IMR-90 (cell line): Measurements from ENCODE around the gene SUGP2. TPM values are rescaled to one million over a fixed set of nuclear protein-coding genes. Genes with fewer than 3 reads are reported as not detected.

Source experiments
- ATAC-seq: fragments of 200-7000 bp; cut with Tn5 transposase; 2 replicates; pipeline ENCODE4 v1.9.1; 2020; ENCODE audit warnings: low read depth, mild to moderate bottlenecking, moderate library complexity
- BruUV-seq: library from RNA; stranded (reverse); fragments of 400-500 nt; replicated peaks from 2 replicates; lab custom pipeline; 2021; lab: Mats Ljungman, UMichigan
- CTCF ChIA-PET: fragments of 300-600 bp; formaldehyde crosslinking; extraction: SDS; loops from one replicate; lab custom pipeline; 2021; ENCODE audit warnings: antibody characterized with exemption; lab: Yijun Ruan, JAX
- POLR2A ChIA-PET: fragments of 300-600 bp; sonication (Branson Sonifier 250); formaldehyde crosslinking; loops from one replicate; lab custom pipeline; 2022; ENCODE audit warnings: antibody characterized with exemption; ENCODE audit not compliant: unreplicated experiment; lab: Charles Lee
- DNase-seq: peaks from one replicate; pipeline ENCODE4 v3.0.0; 2013
- H2AFZ ChIP-seq: replicated peaks from 2 replicates; pipeline ENCODE3; 2013; ENCODE audit warnings: low read length, mild to moderate bottlenecking; ENCODE audit not compliant: poor library complexity
- H2AK5ac ChIP-seq: 2 replicates; pipeline ENCODE4 v1.6.1; 2013; ENCODE audit warnings: low read depth, low read length, inconsistent platforms
- H2AK9ac ChIP-seq: replicated peaks from 2 replicates; pipeline ENCODE3; 2013; ENCODE audit warnings: mild to moderate bottlenecking, low read depth, low read length, moderate library complexity; ENCODE audit not compliant: poor library complexity
- H2BK120ac ChIP-seq: 2 replicates; pipeline ENCODE4 v1.6.1; 2013; ENCODE audit warnings: low read depth, low read length, inconsistent platforms
- H2BK15ac ChIP-seq: 3 replicates; pipeline ENCODE4 v1.6.1; 2013; ENCODE audit warnings: low read depth, low read length, inconsistent platforms
- H2BK20ac ChIP-seq: 2 replicates; pipeline ENCODE4 v1.6.1; 2013; ENCODE audit warnings: low read depth, mild to moderate bottlenecking, inconsistent platforms, low read length, moderate library complexity
- H2BK5ac ChIP-seq: 2 replicates; pipeline ENCODE4 v1.6.1; 2013; ENCODE audit warnings: mild to moderate bottlenecking, low read depth, low read length, inconsistent platforms; ENCODE audit not compliant: poor library complexity, severe bottlenecking
- H3K14ac ChIP-seq: replicated peaks from 2 replicates; pipeline ENCODE4 v1.6.1; 2013; ENCODE audit warnings: low read depth, low read length, inconsistent platforms
- H3K18ac ChIP-seq: 2 replicates; pipeline ENCODE4 v1.6.1; 2013; ENCODE audit warnings: low read depth, low read length, control low read depth
- H3K23ac ChIP-seq: 2 replicates; pipeline ENCODE4 v1.6.1; 2013; ENCODE audit warnings: low read depth, low read length, inconsistent platforms
- H3K27ac ChIP-seq: 2 replicates; pipeline ENCODE4 v1.5.1; 2013; ENCODE audit warnings: mild to moderate bottlenecking, control low read depth, low read length; ENCODE audit not compliant: insufficient read depth
- H3K27me3 ChIP-seq: 2 replicates; pipeline ENCODE4 v1.6.1; 2013; ENCODE audit warnings: low read length; ENCODE audit not compliant: control insufficient read depth, insufficient read depth
- H3K36me3 ChIP-seq: 2 replicates; pipeline ENCODE4 v1.6.1; 2013; ENCODE audit warnings: low read length, mixed read lengths; ENCODE audit not compliant: control insufficient read depth, insufficient read depth
- H3K4ac ChIP-seq: 2 replicates; pipeline ENCODE4 v1.6.1; 2013; ENCODE audit warnings: low read depth, low read length, inconsistent platforms
- H3K4me1 ChIP-seq: 2 replicates; pipeline ENCODE4 v1.6.1; 2013; ENCODE audit warnings: low read length, mixed read lengths; ENCODE audit not compliant: control insufficient read depth, insufficient read depth
- H3K4me2 ChIP-seq: 2 replicates; pipeline ENCODE4 v1.6.1; 2013; ENCODE audit warnings: low read depth, mild to moderate bottlenecking, control low read depth, low read length, moderate library complexity
- H3K4me3 ChIP-seq: 2 replicates; pipeline ENCODE4 v1.5.1; 2013; ENCODE audit warnings: low read depth, mild to moderate bottlenecking, control low read depth, low read length, moderate library complexity; ENCODE audit not compliant: insufficient read depth
- H3K56ac ChIP-seq: 2 replicates; pipeline ENCODE4 v1.6.1; 2013; ENCODE audit warnings: low read length, inconsistent platforms; ENCODE audit not compliant: insufficient read depth; ENCODE audit errors: extremely low read depth
- H3K79me1 ChIP-seq, 2 experiments: 2 replicates each; pipeline ENCODE4 v1.6.1; 2013; ENCODE audit warnings: low read length in 2 of 2, inconsistent platforms in 1 of 2, low read depth in 1 of 2
- H3K9ac ChIP-seq: 2 replicates; pipeline ENCODE4 v1.6.1; 2013; ENCODE audit warnings: low read depth, low read length, control low read depth
- H3K9me1 ChIP-seq: 2 replicates; pipeline ENCODE4 v1.6.1; 2013; ENCODE audit warnings: low read length, inconsistent platforms; ENCODE audit not compliant: insufficient read depth
- H3K9me3 ChIP-seq: 2 replicates; pipeline ENCODE4 v1.6.1; 2013; ENCODE audit warnings: low read length; ENCODE audit not compliant: control insufficient read depth, insufficient read depth
- H4K20me1 ChIP-seq: 2 replicates; pipeline ENCODE4 v1.6.1; 2013; ENCODE audit warnings: low read length, inconsistent platforms; ENCODE audit not compliant: insufficient read depth
- H4K5ac ChIP-seq: 2 replicates; pipeline ENCODE4 v1.6.1; 2013; ENCODE audit warnings: mild to moderate bottlenecking, low read depth, low read length, control low read depth
- H4K8ac ChIP-seq, 2 experiments: 2 replicates each; pipeline ENCODE4 v1.6.1; 2013; ENCODE audit warnings: low read depth in 2 of 2, low read length in 2 of 2, control low read depth in 1 of 2, inconsistent platforms in 1 of 2
- H4K91ac ChIP-seq: 2 replicates; pipeline ENCODE4 v1.6.1; 2013; ENCODE audit warnings: low read depth, low read length, inconsistent platforms; ENCODE audit not compliant: insufficient read depth
- CHD1 ChIP-seq: IDR thresholded peaks from 2 replicates; pipeline ENCODE4 v1.6.1; 2012; ENCODE audit warnings: low read depth, low read length, improper control_type of control experiment
- FOS ChIP-seq: fragments of 150-350 bp; IDR thresholded peaks from 2 replicates; pipeline ENCODE4 v1.6.1; 2016; ENCODE audit warnings: low read depth, low read length
- MAFK ChIP-seq: IDR thresholded peaks from 2 replicates; pipeline ENCODE4 v1.6.1; 2012; ENCODE audit warnings: low read depth, low read length, improper control_type of control experiment
- MAZ ChIP-seq: IDR thresholded peaks from 2 replicates; pipeline ENCODE4 v1.6.1; 2012; ENCODE audit warnings: low read depth, mild to moderate bottlenecking, low read length, improper control_type of control experiment, moderate library complexity, borderline replicate concordance
- NFE2L2 ChIP-seq: fragments of 150-350 bp; IDR thresholded peaks from 2 replicates; pipeline ENCODE4 v1.6.1; 2016; ENCODE audit warnings: low read depth, mild to moderate bottlenecking, low read length
- POLR2A ChIP-seq: IDR thresholded peaks from 2 replicates; pipeline ENCODE4 v1.6.1; 2012; ENCODE audit warnings: mild to moderate bottlenecking, low read depth, low read length
- RAD21 ChIP-seq: IDR thresholded peaks from 2 replicates; pipeline ENCODE4 v1.6.1; 2012; ENCODE audit warnings: low read length, improper control_type of control experiment
- RCOR1 ChIP-seq: IDR thresholded peaks from 2 replicates; pipeline ENCODE4 v1.6.1; 2012; ENCODE audit warnings: mild to moderate bottlenecking, low read length, improper control_type of control experiment; ENCODE audit not compliant: insufficient replicate concordance
- SMC3 ChIP-seq: fragments of 150-350 bp; IDR thresholded peaks from 2 replicates; pipeline ENCODE4 v1.6.1; 2016; ENCODE audit warnings: low read depth, mild to moderate bottlenecking, antibody characterized with exemption, low read length, moderate library complexity
- WGBS, 2 experiments: methylation state at CpG; one replicate each; pipeline versions ENCODE4 v1.1.5 to v1.1.7; 2013; ENCODE audit warnings: missing lambda C conversion rate in 2 of 2; ENCODE audit not compliant: insufficient read length in 1 of 2; ENCODE audit errors: extremely low coverage in 2 of 2; 5-methylcytosine and 5-hydroxymethylcytosine counted together
- dilution Hi-C: fragments of 300-500 bp; cut with HindIII; formaldehyde crosslinking; loops from one replicate; pipeline ENCODE4 v1.14.3; 2018; ENCODE audit warnings: low sequenced_read_pairs; ENCODE audit not compliant: unreplicated experiment
- in situ Hi-C: fragments of 300-500 bp; cut with MboI; formaldehyde crosslinking; loops from 3 replicates; pipeline ENCODE4 v1.14.3; 2019; ENCODE audit warnings: low sequenced_read_pairs, inconsistent platforms, mixed read lengths
- intact Hi-C: fragments of 100-400 bp; cut with micrococcal nuclease; formaldehyde crosslinking; loops from 2 replicates; pipeline ENCODE4 v1.10.0; 2022
- polyA plus RNA-seq, 3 experiments: library from polyadenylated mRNA; depleted of rRNA; stranded (reverse); fragments of >200 nt; gene quantifications; 2 replicates each; pipeline ENCODE4 v1.2.3, GENCODE V29; 2012; ENCODE audit warnings: low replicate concordance in 1 of 3
- total RNA-seq: library from RNA; depleted of rRNA; stranded (reverse); fragments of >200 nt; gene quantifications from 2 replicates; pipeline ENCODE4 v1.2.3, GENCODE V29; 2012

Gene SUGP2
- total and polyA plus RNA-seq, 2 of the 4 experiments (the other 2 are of a cell fraction), result 25.8 to 69.2 TPM

GRCh38 chr19:19010551-19010950, 22.8 kb downstream of the SUGP2 start:
- Histone ChIP-seq H2BK5ac (no peak overlapping the region), H4K91ac (no peak overlapping the region), H3K4me2 (no peak overlapping the region), H3K18ac (no peak overlapping the region), H4K8ac (no peak overlapping the region), H3K36me3 (peaks cover 64% of the 10 kb centered on the region), H3K4ac (no peak overlapping the region), H4K20me1 (peaks cover 12% of the 10 kb centered on the region; the same call in 1 of the 2 replicates), H2BK15ac (no peak overlapping the region), H3K9me3 (no peaks in the 10 kb centered on the region), H3K4me1 (no peaks in the 10 kb centered on the region), H2BK20ac (no peak overlapping the region), H3K9ac (no peak overlapping the region), H3K14ac (no peak overlapping the region), H2AFZ (no peak overlapping the region), H2AK9ac (no peak overlapping the region), H3K56ac (no peak overlapping the region), H3K27me3 (no peaks in the 10 kb centered on the region), H3K23ac (no peak overlapping the region), H2BK120ac (no peak overlapping the region), H3K79me1 (peaks cover 19 to 56% of the 10 kb centered on the region in 2 experiments), H3K9me1 (0 out of 2 replicates have a peak, but pooled peaks cover 6% of the 10 kb centered on the region), H2AK5ac (no peak overlapping the region), H3K4me3 (no peak overlapping the region), H4K5ac (no peak overlapping the region), H3K27ac (no peak overlapping the region)
- BruUV-seq, result no TSS peak
- ChIA-PET POLR2A (interaction anchor here (0.7 kb wide), 1 partner anchor 8 kb away, joined by 9 read pairs; no protein-coding TSS in a partner anchor), CTCF (no interaction called here)
- in situ Hi-C loops (no loop called here), dilution Hi-C loops (no loop called here), intact Hi-C loops (no loop called here)
- DNase-seq (no peak), ATAC-seq (no peak)
- TF ChIP-seq SMC3 (no peak), NFE2L2 (no peak), RCOR1 (no peak), CHD1 (no peak), POLR2A (no peak), MAZ (no peak), MAFK (no peak), RAD21 (no peak), FOS (no peak)
- WGBS, 2 experiments, result 85% methylated on average over 2 of the region's 5 CpGs; no CpG with 5 or more reads in 1 of the 2 experiments
